GM12865 (cell line): ENCODE results near the gene RCAN2.

ENCODE experiments used
- DNase-seq: peaks from one replicate; pipeline ENCODE4 v3.0.0; 2010; ENCODE audit warnings: low read depth
- H3K4me3 ChIP-seq: 2 replicates; pipeline ENCODE4 v1.5.1; 2011; ENCODE audit warnings: mild to moderate bottlenecking, low read depth, low read length, control low read depth
- TF ChIP-seq, protein P1 (sequence below): IDR thresholded peaks from 2 replicates; pipeline ENCODE4 v1.5.1; 2011; ENCODE audit warnings: low read length, control low read depth, low read depth, inconsistent platforms; ENCODE audit not compliant: insufficient read depth; ENCODE audit errors: missing control alignments

Gene RCAN2

DNA sequence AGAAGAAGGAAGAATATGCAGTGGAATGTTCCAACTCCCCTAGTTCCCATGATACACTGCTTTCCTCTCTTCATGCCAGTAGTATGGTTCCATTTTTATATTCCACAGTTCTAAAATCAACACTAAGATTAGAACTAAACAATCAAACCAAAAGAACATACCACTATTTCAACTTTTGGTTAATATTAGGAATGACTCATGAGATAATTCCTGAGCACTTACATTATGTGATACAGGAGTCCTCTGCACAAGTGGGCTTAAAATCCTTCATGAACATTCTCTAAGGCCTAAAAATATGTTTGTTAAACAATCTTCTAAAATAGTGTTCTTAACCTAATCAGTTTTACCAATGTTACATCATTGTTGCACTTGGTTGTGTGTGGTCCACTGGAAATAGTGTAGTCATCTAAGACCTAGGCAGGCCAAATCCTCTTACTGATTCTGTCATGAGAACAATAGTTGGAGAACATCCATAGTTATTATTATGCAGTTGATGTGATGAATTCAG, 30.3 kb upstream of the RCAN2 start:
- TF ChIP-seq, protein P1, sequence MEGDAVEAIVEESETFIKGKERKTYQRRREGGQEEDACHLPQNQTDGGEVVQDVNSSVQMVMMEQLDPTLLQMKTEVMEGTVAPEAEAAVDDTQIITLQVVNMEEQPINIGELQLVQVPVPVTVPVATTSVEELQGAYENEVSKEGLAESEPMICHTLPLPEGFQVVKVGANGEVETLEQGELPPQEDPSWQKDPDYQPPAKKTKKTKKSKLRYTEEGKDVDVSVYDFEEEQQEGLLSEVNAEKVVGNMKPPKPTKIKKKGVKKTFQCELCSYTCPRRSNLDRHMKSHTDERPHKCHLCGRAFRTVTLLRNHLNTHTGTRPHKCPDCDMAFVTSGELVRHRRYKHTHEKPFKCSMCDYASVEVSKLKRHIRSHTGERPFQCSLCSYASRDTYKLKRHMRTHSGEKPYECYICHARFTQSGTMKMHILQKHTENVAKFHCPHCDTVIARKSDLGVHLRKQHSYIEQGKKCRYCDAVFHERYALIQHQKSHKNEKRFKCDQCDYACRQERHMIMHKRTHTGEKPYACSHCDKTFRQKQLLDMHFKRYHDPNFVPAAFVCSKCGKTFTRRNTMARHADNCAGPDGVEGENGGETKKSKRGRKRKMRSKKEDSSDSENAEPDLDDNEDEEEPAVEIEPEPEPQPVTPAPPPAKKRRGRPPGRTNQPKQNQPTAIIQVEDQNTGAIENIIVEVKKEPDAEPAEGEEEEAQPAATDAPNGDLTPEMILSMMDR = no peak
- H3K4me3 ChIP-seq = no peak overlapping the region
- DNase-seq = no peak

DNA sequence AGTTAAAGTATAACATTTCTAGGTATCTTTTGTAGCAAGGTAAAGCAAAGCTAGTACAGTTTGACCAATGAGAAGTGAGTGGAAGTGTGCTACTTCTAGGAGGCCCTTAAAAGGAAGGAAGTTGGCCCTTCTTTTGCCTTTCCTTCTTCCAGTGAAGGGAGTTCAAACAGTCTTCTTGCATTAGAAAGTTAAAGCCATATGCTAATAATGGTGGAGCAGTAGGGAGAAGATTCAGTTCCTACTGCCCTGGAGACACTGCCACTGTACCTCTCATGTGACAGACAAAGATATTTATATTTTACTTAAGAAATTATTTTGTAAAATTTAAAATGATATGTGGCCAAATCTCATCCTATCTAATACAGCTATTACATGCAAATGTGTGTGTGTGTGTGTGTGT, 26.0 kb upstream of the RCAN2 start:
- no peak overlapping the region for H3K4me3 ChIP-seq
- TF ChIP-seq, protein P1 = no peak
- DNase-seq = no peak

DNA sequence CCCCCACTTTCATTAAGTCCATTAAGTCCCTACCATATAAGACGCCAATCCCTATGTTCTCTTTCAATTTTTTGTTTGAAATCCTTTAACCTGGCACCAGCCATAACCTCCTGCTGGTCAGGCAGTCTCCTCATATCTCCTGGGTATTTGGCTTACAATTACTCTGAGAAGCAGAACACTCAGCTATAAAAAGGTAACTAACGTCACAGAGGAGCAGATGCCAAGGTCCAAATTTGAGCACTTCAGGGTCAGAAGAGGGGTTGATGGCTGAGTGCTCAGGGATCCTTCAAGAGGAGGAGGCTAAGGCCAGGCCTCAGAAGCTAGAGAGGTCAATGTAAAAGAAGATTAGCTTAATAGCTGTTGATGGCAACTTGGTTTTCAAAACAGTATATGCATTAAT, 22.3 kb upstream of the RCAN2 start:
- DNase-seq = no peak
- TF ChIP-seq, protein P1 = no peak
- H3K4me3 ChIP-seq = no peak overlapping the region

DNA sequence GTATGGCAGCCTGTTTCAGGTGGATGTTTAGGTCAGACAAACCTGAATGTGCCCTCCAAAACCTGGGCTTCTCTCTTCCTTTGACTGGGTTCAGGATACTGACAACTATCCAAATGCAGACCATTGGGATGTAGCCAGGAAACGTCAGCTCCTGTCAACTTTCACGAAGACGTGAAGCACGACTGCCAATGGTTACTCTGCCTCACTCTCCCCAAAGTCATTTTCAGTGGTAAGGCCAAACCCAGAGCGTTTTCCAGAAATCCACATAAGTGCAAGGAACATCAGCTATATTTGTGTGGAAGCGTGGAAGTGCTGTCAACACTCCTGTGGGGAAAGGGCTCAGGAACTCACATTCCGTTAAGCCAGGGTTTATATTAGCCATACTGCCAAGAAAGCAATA, 20.1 kb upstream of the RCAN2 start:
- DNase-seq = no peak
- TF ChIP-seq, protein P1 = no peak
- H3K4me3 ChIP-seq = no peak overlapping the region

- H3K4me3 ChIP-seq = no peak overlapping the region
- TF ChIP-seq, protein P1 = no peak
- DNase-seq = no peak
Measured at GRCh38 chr6:46510651-46511050, 19.4 kb upstream of the RCAN2 start.

DNA sequence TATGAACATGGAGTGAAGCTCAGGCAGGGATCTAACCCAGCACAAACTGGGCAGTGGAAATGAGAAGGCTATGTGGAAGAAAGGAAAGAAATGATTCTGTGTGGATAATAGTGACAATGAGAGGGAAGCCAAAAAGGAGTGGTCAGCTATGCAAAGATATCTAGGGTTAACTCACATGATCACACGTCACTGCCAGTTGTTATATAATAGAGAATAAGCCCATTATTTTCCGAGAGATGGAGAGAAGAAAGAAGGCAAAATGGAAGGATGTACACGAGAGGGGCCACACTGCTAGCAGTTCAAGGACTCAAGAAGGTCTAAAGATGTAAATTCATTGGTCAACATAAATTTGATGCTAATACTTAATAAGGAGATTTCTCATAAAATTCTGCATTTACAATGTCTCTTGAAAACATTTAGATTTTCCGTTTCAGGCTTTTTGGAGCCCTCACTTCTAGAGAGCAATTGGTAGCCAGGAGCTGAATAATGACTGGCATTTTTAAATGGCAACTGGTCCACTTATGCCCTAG, 18.8 kb upstream of the RCAN2 start:
- DNase-seq = no peak
- TF ChIP-seq, protein P1 = no peak
- no peak overlapping the region for H3K4me3 ChIP-seq

- TF ChIP-seq, protein P1 = no peak
- no peak for DNase-seq
- H3K4me3 ChIP-seq = no peak overlapping the region
Measured at GRCh38 chr6:46509063-46509462, 17.8 kb upstream of the RCAN2 start.
